T-helper 22 cell (primary cell): ENCODE measurements around the gene WASF2.
"Not testable (repeated sequence)": the region's sequence is repeated elsewhere in the genome, so short reads cannot be mapped to it uniquely, and the experiment has no call there.

Experiments used
- DNase-seq: peaks from one replicate; pipeline ENCODE4 v3.0.0-alpha.2; 2020; ENCODE audit warnings: low read depth

WASF2 gene

GRCh38 chr1:27418326-27419185, 71.4 kb downstream of the WASF2 start:
- DNase-seq = no peak

GRCh38 chr1:27417713-27418112, 72.3 kb downstream of the WASF2 start:
- DNase-seq = no peak

- DNase-seq = no peak
Measured at GRCh38 chr1:27416387-27417111, 73.4 kb downstream of the WASF2 start.

- DNase-seq = no peak
Measured at GRCh38 chr1:27414091-27414490, 75.9 kb downstream of the WASF2 start.

GRCh38 chr1:27413004-27413403, 77.0 kb downstream of the WASF2 start:
- DNase-seq = no peak

GRCh38 chr1:27412502-27412901, 77.5 kb downstream of the WASF2 start:
- no peak for DNase-seq

- DNase-seq = no peak
Measured at GRCh38 chr1:27410709-27411108, 79.3 kb downstream of the WASF2 start.

GRCh38 chr1:27409669-27410068, 80.3 kb downstream of the WASF2 start:
- no peak for DNase-seq

GRCh38 chr1:27408151-27408550, 81.8 kb downstream of the WASF2 start:
- no peak for DNase-seq

GRCh38 chr1:27406791-27407190, 83.2 kb downstream of the WASF2 start:
- DNase-seq = not testable (repeated sequence)

GRCh38 chr1:27406362-27406680, 83.6 kb downstream of the WASF2 start:
- DNase-seq = no peak

- DNase-seq = not testable (repeated sequence)
Measured at GRCh38 chr1:27405598-27406361, 84.2 kb downstream of the WASF2 start.

GRCh38 chr1:27405074-27405473, 84.9 kb downstream of the WASF2 start:
- DNase-seq = no peak

GRCh38 chr1:27403931-27404330, 86.0 kb downstream of the WASF2 start:
- DNase-seq = no peak

- DNase-seq = no peak
Measured at GRCh38 chr1:27403065-27403726, 86.8 kb downstream of the WASF2 start.

- no peak for DNase-seq
Measured at GRCh38 chr1:27402349-27402754, 87.6 kb downstream of the WASF2 start.

- no peak for DNase-seq
Measured at GRCh38 chr1:27400963-27401341, 89.0 kb downstream of the WASF2 start.

- DNase-seq = no peak
Measured at GRCh38 chr1:27400082-27400962, 89.6 kb downstream of the WASF2 start.

- DNase-seq = no peak
Measured at GRCh38 chr1:27399251-27400025, 90.5 kb downstream of the WASF2 start.

- DNase-seq = no peak
Measured at GRCh38 chr1:27398405-27399149, 91.4 kb downstream of the WASF2 start.
